Fibroblast of villous mesenchyme (primary cell): ENCODE measurements around the gene ADARB1. TPM values are rescaled to one million over a fixed set of nuclear protein-coding genes. Genes with fewer than 3 reads are reported as not detected.

ENCODE experiments used
- DNase-seq: peaks from one replicate; pipeline ENCODE4 v3.0.0-alpha.2; 2010; ENCODE audit warnings: low read depth
- H3K4me3 ChIP-seq: 2 replicates; pipeline ENCODE4 v1.5.1; 2011; ENCODE audit warnings: low read depth, mild to moderate bottlenecking, low read length
- CTCF ChIP-seq: IDR thresholded peaks from 2 replicates; pipeline ENCODE4 v1.5.1; 2012; ENCODE audit warnings: low read depth, mild to moderate bottlenecking, low read length; ENCODE audit not compliant: insufficient read depth
- total RNA-seq: library from RNA; depleted of rRNA; stranded (reverse); fragments of >200 nt; gene quantifications from 2 replicates; pipeline ENCODE4 v1.2.3, GENCODE V29; 2012

The ADARB1 gene
- total RNA-seq, 1 donor: 16.4 TPM

GRCh38 chr21:45071874-45072737, 2.3 kb upstream of the ADARB1 start:
- DNase-seq: no peak
- TF ChIP-seq CTCF: no peak

DNA sequence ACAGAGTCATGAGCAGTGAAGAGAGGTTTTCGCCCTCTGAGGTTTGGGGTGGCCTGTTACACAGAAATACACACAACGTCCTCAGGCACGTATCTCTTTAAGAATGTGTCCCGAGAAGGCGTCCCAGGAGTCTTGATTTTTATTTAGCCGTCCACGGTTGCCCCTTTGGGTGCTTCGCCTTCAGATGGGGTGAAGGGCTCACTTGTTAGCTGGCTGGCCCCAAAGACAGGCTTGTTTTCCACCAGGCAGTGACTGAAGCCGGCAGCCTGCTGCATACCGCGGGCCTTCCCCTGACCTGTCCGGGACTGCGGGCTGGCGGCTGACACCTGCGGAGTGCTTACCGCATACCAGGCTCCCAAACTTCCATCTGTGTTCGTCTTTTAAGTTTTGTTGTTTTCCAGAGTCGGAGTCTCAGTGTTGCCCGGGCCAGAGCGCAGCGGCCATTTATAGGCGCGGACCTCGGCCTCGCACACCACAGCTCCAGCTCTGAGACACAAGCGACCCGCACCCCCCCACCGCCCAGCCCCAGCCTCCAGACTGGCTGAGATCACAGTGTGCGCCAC, 1.6 kb upstream of the ADARB1 start:
- peak overlapping the region; percentile 75 for H3K4me3 ChIP-seq
- no peak for TF ChIP-seq CTCF
- DNase-seq: no peak

More at GRCh38 chr21:45071874-45072737, 2.3 kb upstream of the ADARB1 start:
- H3K4me3 ChIP-seq: no peak overlapping the region

GRCh38 chr21:45073301-45074047, 906 bp upstream of the ADARB1 start:
- TF ChIP-seq CTCF: no peak
- peak; percentile 61 for DNase-seq
- peak overlapping the region; percentile 75 for H3K4me3 ChIP-seq

- peak; percentile 43 for DNase-seq
- peak overlapping the region; percentile 81 for H3K4me3 ChIP-seq
- no peak for TF ChIP-seq CTCF
Observed at GRCh38 chr21:45074818-45075595, 627 bp downstream of the ADARB1 start.

DNA sequence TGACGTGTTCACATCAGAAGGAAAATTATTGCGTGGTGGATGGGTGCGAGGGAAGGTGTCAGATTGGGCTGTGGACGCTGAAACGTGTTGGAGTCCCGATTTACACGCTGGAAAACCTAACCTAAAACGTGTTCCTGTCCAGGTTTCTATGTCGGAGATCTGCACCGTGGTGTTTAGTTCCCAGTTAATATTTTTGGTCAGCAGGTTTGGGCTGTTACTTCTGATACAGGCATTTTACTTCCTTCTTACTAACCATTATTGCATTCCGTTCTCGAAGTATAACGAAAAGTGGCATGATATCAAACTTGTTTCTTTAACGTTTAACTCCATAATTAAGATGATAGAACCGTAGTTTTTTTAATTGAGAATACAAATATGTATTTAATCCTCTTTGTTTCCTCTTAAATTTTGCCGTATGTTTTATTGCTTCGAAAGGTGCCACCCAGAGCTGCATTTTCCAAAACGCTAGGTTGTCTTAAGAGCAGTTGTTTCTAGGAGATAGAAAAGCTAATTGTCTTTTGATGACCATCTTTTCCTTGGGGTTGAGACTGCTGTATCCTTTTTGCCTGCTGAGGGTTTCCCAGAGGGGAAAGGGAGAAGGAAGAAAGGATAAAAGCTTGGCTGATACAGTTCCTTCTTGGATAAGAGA, 1.3 kb downstream of the ADARB1 start:
- DNase-seq: peak; percentile 33
- TF ChIP-seq CTCF: no peak

GRCh38 chr21:45076245-45076711, 1.9 kb downstream of the ADARB1 start:
- peak; percentile 49 for DNase-seq
- peak overlapping the region; percentile 81 for H3K4me3 ChIP-seq
- no peak for TF ChIP-seq CTCF

More for the DNA sequence above, 1.3 kb downstream of the ADARB1 start:
- peak overlapping the region; percentile 81 for H3K4me3 ChIP-seq
